Measurements from ENCODE around the gene FHOD3.

DNA sequence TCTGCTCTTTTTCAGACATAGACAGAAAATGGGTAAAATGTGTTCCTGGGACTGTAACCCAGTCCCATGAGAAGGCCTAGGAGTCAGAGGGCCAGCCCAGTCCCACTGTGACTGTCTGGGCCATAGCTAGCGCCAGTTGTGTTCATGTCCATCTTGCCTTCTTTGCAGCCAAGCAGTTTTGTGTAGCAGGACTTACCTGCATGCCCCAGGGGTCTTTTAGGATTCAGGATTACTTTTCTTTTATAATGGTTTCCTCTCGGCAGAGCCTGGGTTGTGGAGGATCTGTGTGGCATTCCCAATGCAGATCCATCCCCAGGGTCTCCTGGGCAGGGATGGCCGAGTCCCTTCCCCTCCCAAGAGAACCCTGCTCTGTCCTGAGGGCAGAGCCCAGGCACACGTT is 90.8 kb downstream of the FHOD3 start:
- TF ChIP-seq POLR2A (IDR thresholded peaks at IDR 0.05; ENCODE audit: low read depth) (no peak), POLR2AphosphoS5 (IDR thresholded peaks at IDR 0.05) (no peak)

Measured in esophagus muscularis mucosa (tissue), 2 donors.